Activated CD4-positive, alpha-beta T cell treated with anti-CD3 and anti-CD28 coated beads, Interleukin-2, amount 10 ng/mL, durations not matched to agents 24 days and 14 days (primary cell): ENCODE results near the gene DAAM1. TPM values are rescaled to one million over a fixed set of nuclear protein-coding genes. Genes with fewer than 3 reads are reported as not detected.

Experiments
- DNase-seq: peaks from one replicate; pipeline ENCODE4 v3.0.0; 2022
- H3K27ac Mint-ChIP-seq: one replicate; pipeline ENCODE4 v1.8.0; 2022; ENCODE audit warnings: mild to moderate bottlenecking, mixed read lengths
- H3K27me3 Mint-ChIP-seq: one replicate; pipeline ENCODE4 v1.8.0; 2022; ENCODE audit warnings: mixed read lengths
- H3K36me3 Mint-ChIP-seq: one replicate; pipeline ENCODE4 v1.8.0; 2022; ENCODE audit warnings: low read depth, mild to moderate bottlenecking, mixed read lengths
- H3K4me1 Mint-ChIP-seq: one replicate; pipeline ENCODE4 v1.8.0; 2021; ENCODE audit warnings: mixed read lengths
- H3K4me3 Mint-ChIP-seq: one replicate; pipeline ENCODE4 v1.8.0; 2022; ENCODE audit warnings: mild to moderate bottlenecking, moderate library complexity, mixed read lengths
- H3K9me3 Mint-ChIP-seq: one replicate; pipeline ENCODE4 v1.8.0; 2021; ENCODE audit warnings: mixed read lengths
- intact Hi-C: fragments of 100-400 bp; cut with micrococcal nuclease; formaldehyde crosslinking; loops from one replicate; pipeline ENCODE4 v1.15.1; 2023
- total RNA-seq: library from RNA; stranded (reverse); gene quantifications from 2 replicates; pipeline ENCODE4 v1.2.3, GENCODE V29; 2022

Gene DAAM1
- total RNA-seq, 1 donor from 2014 or later = 7.2 TPM

DNA sequence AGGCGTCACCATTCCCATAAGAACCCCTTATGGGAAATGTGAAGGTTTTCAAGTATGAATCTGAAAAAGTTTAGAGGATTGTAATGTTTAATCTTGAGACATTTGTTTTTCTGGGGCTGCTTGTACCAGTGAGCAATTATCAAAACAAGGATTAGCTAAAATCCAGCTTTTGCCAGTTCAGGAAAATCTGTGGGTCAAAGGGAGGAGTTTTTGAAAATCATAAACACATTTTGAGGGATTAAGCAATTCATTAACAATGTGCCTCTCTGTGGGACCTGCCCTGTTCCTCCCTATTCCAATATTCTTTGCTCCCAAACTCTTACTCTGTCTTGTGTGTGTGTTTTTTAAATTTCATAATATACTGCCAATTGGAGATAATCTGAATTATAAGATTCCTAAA is 11.7 kb upstream of the DAAM1 start:
- Mint-ChIP-seq H3K9me3 (no peaks in the 10 kb centered on the region), H3K36me3 (no peaks in the 10 kb centered on the region), H3K4me3 (no peak overlapping the region), H3K4me1 (no peaks in the 10 kb centered on the region), H3K27me3 (peaks cover 23% of the 10 kb centered on the region), H3K27ac (no peak overlapping the region)
- DNase-seq = no peak
- intact Hi-C loops = no loop called here

DNA sequence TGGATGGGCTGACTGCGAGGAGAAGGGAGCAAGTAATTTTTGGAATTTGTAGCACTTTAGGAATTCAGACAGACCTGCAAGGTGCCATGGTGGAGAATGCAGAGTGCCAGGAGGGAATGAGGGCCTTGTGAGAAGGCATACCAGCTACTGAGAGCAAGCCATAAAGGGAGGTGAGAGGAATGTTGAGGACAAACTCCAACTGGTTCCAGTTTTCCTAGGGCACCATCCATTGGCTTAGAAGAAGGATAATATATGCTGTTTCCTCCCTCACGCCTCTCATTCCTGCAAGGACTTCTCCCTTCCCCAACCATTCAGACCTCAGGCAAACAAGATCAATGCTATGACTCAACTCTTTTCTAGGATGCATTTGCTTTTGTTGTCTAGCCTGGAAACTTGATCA is 11.2 kb upstream of the DAAM1 start:
- no peaks in the 10 kb centered on the region for H3K4me1 Mint-ChIP-seq
- peaks cover 23% of the 10 kb centered on the region for H3K27me3 Mint-ChIP-seq
- intact Hi-C loops = no loop called here
- no peaks in the 10 kb centered on the region for H3K36me3 Mint-ChIP-seq
- no peak for DNase-seq
- no peak overlapping the region for H3K27ac Mint-ChIP-seq
- H3K4me3 Mint-ChIP-seq = no peak overlapping the region
- H3K9me3 Mint-ChIP-seq = no peaks in the 10 kb centered on the region

DNA sequence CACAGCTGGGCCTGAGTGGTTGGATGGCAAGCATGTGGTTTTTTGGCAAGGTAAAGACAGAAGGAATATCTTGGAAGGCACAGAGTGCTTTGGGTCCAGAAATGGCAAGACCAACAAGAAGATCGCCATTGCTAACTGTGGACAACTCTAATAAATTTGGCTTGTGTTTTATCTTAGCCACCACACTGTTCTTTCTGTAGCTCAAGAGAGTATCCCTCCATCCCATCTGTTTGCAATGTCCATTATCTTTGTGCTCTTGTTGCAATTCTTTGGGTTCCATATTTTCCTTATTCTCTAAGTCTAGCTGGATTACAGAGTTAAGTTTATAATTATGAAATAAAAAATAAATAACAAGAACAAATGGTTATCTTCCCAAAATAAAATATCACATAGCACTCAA is 6.7 kb upstream of the DAAM1 start:
- Mint-ChIP-seq H3K27me3 (peaks cover 48% of the 10 kb centered on the region), H3K27ac (no peak overlapping the region), H3K4me3 (no peak overlapping the region), H3K36me3 (no peaks in the 10 kb centered on the region), H3K9me3 (no peaks in the 10 kb centered on the region), H3K4me1 (no peaks in the 10 kb centered on the region)
- intact Hi-C loops = no loop called here
- no peak for DNase-seq

DNA sequence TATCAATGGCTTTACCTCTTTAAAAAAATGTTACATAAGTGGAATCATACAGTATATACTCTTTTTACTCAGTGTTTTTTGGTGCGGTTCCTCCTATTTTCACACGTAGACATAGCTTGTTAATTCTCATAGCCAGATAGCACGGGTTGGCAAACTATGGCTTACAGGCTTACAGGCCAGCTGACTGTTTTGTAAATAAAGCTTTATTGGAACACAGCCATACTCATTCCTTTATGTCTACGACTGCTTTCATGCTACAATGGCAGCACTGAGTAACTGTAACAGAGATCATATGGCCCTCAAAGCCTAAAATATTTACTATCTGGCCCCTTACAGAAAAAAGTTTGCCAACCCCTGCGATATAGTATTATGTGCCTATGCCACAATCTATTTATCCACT is 5.8 kb upstream of the DAAM1 start:
- Mint-ChIP-seq H3K27ac (no peak overlapping the region), H3K9me3 (no peaks in the 10 kb centered on the region), H3K4me1 (peaks cover 2% of the 10 kb centered on the region), H3K27me3 (peaks cover 51% of the 10 kb centered on the region), H3K36me3 (no peaks in the 10 kb centered on the region), H3K4me3 (no peak overlapping the region)
- intact Hi-C loops = no loop called here
- DNase-seq = no peak

DNA sequence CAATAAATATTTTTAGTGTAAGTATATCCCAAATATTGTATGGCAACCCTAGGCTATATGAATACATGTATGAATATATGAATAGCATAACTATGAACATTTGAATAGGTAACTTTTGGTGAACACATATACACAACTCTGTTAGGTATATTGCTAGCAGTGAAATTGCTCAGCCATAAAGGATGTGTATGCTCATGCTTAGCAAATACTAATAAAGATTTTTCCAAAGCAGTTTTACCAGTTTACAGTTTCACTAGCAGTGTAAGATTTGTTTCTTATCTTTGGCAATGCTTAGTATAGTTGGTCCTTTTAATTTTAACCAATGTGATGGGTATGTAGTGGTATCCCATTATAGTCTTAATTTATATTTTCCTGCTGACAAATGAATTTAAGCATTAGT is 5.3 kb upstream of the DAAM1 start:
- H3K27ac Mint-ChIP-seq = no peak overlapping the region
- intact Hi-C loops = no loop called here
- DNase-seq = no peak
- H3K4me1 Mint-ChIP-seq = peaks cover 4% of the 10 kb centered on the region
- no peaks in the 10 kb centered on the region for H3K9me3 Mint-ChIP-seq
- H3K27me3 Mint-ChIP-seq = peaks cover 51% of the 10 kb centered on the region
- H3K36me3 Mint-ChIP-seq = no peaks in the 10 kb centered on the region
- no peak overlapping the region for H3K4me3 Mint-ChIP-seq

DNA sequence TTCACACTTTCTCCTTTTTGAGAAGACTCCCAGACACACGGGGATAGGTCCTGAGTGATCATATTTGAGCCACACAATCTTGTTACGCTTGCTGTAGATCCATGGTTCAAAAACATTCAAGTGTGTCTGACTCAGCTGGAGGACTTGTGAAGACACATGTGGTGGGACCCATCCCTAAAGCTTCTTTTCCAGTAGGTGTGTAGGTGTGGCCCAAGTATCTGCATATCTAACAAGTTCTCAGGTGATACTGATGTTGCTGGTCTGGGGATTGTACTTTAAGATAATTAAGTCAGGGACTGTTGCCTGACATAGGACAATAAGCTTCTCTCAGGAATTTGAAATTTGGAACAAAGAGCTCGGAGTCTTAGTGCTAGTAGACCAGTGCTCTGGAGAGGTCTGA is 4.1 kb upstream of the DAAM1 start:
- H3K36me3 Mint-ChIP-seq = no peaks in the 10 kb centered on the region
- intact Hi-C loops = no loop called here
- no peak overlapping the region for H3K4me3 Mint-ChIP-seq
- H3K27ac Mint-ChIP-seq = no peak overlapping the region
- peaks cover 46% of the 10 kb centered on the region for H3K27me3 Mint-ChIP-seq
- peaks cover 6% of the 10 kb centered on the region for H3K4me1 Mint-ChIP-seq
- no peaks in the 10 kb centered on the region for H3K9me3 Mint-ChIP-seq
- DNase-seq = no peak

DNA sequence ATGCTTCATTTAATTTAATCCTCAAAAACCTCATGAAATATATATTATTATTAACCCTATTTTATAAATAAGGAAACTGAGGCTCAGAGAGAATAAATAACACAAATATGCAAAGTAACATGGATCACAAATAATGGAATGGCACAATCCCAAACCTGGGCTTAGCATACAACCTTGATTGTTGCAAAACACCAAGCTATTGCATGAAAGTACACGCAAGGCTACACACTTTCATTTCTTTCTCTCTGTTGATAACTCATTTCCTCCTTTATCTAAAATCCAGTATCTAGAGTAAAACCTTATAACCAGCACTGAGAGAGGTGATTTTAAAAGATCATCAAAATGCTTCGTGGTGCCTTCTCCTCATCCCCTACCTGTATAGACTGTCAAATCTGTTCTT is 2.8 kb upstream of the DAAM1 start:
- H3K36me3 Mint-ChIP-seq = no peaks in the 10 kb centered on the region
- intact Hi-C loops = loop anchor here (5.0 kb wide), 1 partner anchor 758 kb away; the partner anchor contains the start of genes KIAA0586 and TIMM9
- H3K27me3 Mint-ChIP-seq = peaks cover 37% of the 10 kb centered on the region
- H3K4me1 Mint-ChIP-seq = peaks cover 16% of the 10 kb centered on the region
- H3K27ac Mint-ChIP-seq = no peak overlapping the region
- no peak overlapping the region for H3K4me3 Mint-ChIP-seq
- DNase-seq = no peak
- no peaks in the 10 kb centered on the region for H3K9me3 Mint-ChIP-seq

DNA sequence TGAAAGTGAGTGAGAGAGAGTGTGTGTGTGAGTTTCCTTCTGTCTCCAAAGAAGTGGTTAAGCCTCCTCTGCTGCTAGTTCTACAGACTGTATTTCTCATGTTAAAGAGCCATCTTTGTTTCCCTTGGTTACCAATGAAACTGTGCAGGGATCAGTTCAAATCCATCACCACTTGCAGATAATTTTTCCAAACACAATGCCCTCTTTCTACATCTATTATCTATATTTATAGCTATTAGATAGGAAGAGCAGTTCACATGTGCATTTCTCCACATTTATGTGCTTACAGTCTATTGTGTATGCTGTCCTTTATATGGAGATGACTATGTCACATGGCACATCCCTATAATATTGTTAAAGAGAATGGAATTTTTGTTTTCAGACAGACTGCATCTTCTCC is 2.2 kb upstream of the DAAM1 start:
- Mint-ChIP-seq H3K4me1 (peaks cover 16% of the 10 kb centered on the region), H3K36me3 (no peaks in the 10 kb centered on the region), H3K27me3 (peaks cover 34% of the 10 kb centered on the region), H3K9me3 (no peaks in the 10 kb centered on the region), H3K27ac (no peak overlapping the region), H3K4me3 (no peak overlapping the region)
- intact Hi-C loops = loop anchor here (5.0 kb wide), 1 partner anchor 759 kb away; the partner anchor contains the start of genes KIAA0586 and TIMM9
- DNase-seq = no peak

DNA sequence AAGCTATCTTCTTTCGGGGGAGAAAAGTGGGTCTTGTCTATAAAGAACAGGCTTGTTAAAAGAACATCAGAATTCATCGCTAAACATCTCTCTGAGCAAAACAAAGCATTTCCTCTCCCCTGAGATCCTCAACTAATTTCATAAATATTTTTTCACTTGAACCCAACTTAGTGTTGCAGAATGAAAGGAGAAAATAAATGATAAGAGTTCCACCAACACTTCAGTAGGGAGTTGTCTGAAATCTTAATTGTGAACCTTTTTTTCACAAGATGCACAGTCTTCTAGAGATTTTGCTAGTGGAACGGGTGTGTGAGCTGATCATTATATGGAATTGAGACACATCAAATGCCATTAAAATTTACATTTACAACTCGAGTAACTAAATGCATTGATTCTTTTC is 1.3 kb upstream of the DAAM1 start:
- intact Hi-C loops = loop anchor here (5.0 kb wide), 1 partner anchor 760 kb away; the partner anchor contains the start of genes KIAA0586 and TIMM9
- Mint-ChIP-seq H3K9me3 (no peaks in the 10 kb centered on the region), H3K27ac (no peak overlapping the region), H3K36me3 (no peaks in the 10 kb centered on the region), H3K4me1 (peaks cover 16% of the 10 kb centered on the region), H3K27me3 (peaks cover 34% of the 10 kb centered on the region), H3K4me3 (peak overlapping the region; percentile 98)
- DNase-seq = no peak

DNA sequence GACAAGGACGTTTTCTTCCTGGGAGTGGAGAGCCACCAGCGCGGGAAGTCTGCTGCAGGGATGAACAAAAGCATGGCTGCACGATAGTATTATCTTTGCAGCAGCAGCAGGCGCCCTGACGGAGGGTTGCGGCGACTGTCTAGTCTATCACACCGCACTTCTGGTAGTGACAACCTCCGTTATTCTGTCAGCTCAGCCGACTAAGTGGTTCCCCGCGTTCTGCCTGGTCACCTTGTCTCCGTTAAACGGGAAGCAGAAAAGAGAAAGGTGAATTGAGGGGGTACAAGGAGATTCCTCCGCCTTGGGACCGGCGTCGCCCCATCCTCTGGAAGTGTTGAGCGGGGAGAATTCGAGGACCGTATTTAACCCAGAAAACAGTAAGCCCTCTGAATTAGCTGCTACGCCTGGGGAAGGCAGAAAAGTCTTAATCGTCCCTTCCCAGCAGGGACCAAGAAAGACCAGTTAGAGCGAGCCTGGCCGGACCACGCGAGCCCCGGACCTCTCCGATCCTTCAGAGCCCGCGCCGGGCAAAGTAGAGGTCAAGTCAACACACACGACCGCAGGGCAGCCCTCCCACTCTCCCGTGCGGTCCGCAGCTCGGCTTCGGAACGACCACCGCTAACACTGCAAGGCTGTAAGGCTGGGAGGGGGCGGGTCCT is 536 bp upstream of the DAAM1 start:
- Mint-ChIP-seq H3K9me3 (no peaks in the 10 kb centered on the region), H3K27ac (peak overlapping the region; percentile 75), H3K27me3 (peaks cover 32% of the 10 kb centered on the region), H3K4me1 (peaks cover 16% of the 10 kb centered on the region), H3K4me3 (peak overlapping the region; percentile 98), H3K36me3 (no peaks in the 10 kb centered on the region)
- intact Hi-C loops = loop anchor here (1.0 to 5.0 kb wide), 6 partner anchors 87 to 905 kb away; partner anchors contain the start of genes ARID4A, JKAMP, KIAA0586 and L3HYPDH
- peak; percentile 81 for DNase-seq

DNA sequence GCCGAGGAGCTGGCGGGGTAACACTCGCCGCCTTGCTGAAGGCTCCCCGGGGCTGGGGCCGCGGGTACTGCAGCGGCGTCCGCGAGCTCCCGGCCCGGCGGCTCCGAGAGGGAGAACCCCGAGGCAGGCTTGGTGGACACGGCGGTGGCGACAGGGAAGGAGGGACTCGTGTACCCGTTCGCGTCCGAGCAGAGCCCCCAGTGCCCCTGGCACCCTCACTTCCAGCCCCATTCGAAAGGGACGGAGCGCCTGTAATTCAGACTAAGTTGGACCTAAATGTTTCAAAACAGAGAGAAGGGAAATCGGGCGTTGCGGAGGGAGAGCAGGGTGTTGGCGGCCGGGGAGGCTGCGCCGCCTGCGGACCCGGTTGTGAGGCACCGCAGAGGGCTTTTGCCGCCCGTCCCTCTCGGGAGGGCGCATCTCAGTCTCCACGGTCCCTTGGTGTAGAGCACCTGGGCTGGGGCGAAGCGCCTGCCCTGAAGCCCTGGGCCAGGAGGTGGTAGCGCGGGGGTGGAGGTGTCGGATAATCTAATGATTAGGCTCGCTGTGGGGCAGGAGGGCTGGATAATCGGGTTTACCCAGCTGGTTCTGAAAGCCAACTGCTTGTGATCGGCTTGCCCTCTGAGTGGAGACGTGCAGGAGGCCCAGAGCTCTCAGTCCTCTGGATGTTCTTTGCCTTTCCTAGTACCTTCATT is 771 bp downstream of the DAAM1 start:
- DNase-seq = peak; percentile 85
- no peaks in the 10 kb centered on the region for H3K9me3 Mint-ChIP-seq
- H3K36me3 Mint-ChIP-seq = no peaks in the 10 kb centered on the region
- peak overlapping the region; percentile 73 for H3K27ac Mint-ChIP-seq
- intact Hi-C loops = loop anchor here (2.0 to 5.0 kb wide), 4 partner anchors 550 to 904 kb away; partner anchors contain the start of genes ARID4A, KIAA0586 and TIMM9
- peaks cover 25% of the 10 kb centered on the region for H3K27me3 Mint-ChIP-seq
- H3K4me3 Mint-ChIP-seq = peak overlapping the region; percentile 98
- peaks cover 16% of the 10 kb centered on the region for H3K4me1 Mint-ChIP-seq

DNA sequence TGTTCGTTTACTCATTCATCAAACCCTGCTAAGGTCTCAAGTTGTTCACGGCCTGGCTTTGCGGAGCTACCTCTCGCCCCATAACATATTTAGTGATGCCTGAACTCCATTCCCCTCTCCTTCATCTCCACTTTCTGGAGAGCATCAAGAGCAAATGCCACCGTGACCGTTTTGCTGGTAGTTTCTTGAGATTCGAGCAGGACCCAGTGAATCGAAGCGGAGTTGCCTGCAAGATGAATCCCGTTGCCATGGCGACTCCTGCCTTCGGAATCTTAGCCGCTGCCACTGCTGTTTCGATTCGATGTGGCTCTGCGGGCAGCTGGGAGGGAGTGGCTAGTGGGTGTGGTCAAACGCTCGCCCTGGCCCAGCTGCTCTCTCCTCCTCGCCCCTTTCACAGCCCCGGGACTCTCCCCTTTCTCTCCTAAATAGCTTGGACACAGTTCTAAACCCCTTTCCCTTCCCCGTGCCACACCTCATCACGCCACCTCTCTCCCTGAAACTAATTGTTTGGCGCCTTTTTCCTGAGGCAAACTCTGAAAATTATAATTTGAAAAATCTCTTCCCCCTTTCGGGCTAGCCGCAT is 1.4 kb downstream of the DAAM1 start:
- H3K36me3 Mint-ChIP-seq = no peaks in the 10 kb centered on the region
- peak overlapping the region; percentile 73 for H3K27ac Mint-ChIP-seq
- H3K4me3 Mint-ChIP-seq = peak overlapping the region; percentile 98
- DNase-seq = peak; percentile 94
- intact Hi-C loops = loop anchor here (2.0 to 5.0 kb wide), 4 partner anchors 551 to 903 kb away; partner anchors contain the start of genes ARID4A, KIAA0586 and TIMM9
- H3K27me3 Mint-ChIP-seq = peaks cover 21% of the 10 kb centered on the region
- peaks cover 16% of the 10 kb centered on the region for H3K4me1 Mint-ChIP-seq
- no peaks in the 10 kb centered on the region for H3K9me3 Mint-ChIP-seq

DNA sequence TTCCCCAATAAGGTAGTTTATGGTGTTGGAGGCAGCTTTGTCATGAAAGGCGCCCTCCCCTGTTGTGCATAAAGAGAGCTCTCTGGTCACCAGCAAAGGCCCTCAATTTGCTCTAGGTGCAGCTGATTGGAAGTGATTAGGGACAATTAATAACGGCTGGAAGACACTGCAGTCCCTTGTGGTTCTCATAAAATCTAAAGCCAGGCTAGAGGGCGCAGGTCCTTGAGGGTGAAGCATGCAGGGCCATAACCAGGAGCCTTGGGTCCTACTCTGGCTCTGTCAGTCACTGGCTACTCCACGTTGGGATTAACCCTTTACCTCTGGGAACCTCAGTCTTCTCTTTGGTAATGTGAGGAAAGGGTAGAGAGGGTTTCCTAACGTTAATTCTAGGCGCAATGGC is 1.9 kb downstream of the DAAM1 start:
- Mint-ChIP-seq H3K27me3 (peaks cover 17% of the 10 kb centered on the region), H3K36me3 (no peaks in the 10 kb centered on the region), H3K4me1 (peaks cover 16% of the 10 kb centered on the region), H3K27ac (peak overlapping the region; percentile 73), H3K4me3 (peak overlapping the region; percentile 98), H3K9me3 (no peaks in the 10 kb centered on the region)
- intact Hi-C loops = no loop called here
- no peak for DNase-seq

DNA sequence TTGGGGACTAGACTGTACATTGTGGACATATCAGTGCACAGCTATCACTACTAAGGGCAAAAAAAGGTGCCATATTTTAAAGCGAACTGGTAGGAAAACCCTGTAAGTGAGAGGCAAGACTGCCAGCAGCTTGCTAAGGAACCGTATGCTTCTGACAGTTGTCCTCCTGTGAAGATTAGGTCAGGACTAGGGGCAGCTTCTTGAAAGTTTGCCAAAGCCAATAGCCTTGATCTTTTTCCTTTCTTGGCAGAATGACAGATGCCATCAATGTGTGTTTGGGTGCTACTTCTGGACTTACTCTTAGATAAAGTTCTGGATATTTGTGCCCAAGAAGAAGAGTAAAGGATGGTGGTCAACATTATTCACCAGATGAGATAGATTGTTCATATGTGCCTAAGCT is 7.4 kb downstream of the DAAM1 start:
- Mint-ChIP-seq H3K9me3 (no peaks in the 10 kb centered on the region), H3K27me3 (no peaks in the 10 kb centered on the region), H3K4me1 (no peaks in the 10 kb centered on the region), H3K36me3 (no peaks in the 10 kb centered on the region), H3K4me3 (no peak overlapping the region), H3K27ac (no peak overlapping the region)
- DNase-seq = no peak
- intact Hi-C loops = no loop called here
